ENCODE data around the gene BTG2.

Gene BTG2

GRCh38 chr1:203280061-203280460, 25.3 kb upstream of the BTG2 start:
- no peaks in the 10 kb centered on the region for H3K79me2 ChIP-seq (ENCODE audit: insufficient read depth, low read length)
- H3K9me2 ChIP-seq (ENCODE audit: low read depth, low read length), result no peaks in the 10 kb centered on the region
- H4K20me1 ChIP-seq (ENCODE audit: insufficient read depth, low read length), result no peaks in the 10 kb centered on the region
- no peaks in the 10 kb centered on the region for H3F3A ChIP-seq (ENCODE audit: insufficient read depth, low read length)
- H3K27ac ChIP-seq (ENCODE audit: low read depth, low read length, poor library complexity, severe bottlenecking), result peak overlapping the region; percentile 100
- no peaks in the 10 kb centered on the region for H3K27me3 ChIP-seq (ENCODE audit: insufficient read depth, low read length)
- H2AFZ ChIP-seq (ENCODE audit: low read length), result no peak overlapping the region
- H3K4me2 ChIP-seq (ENCODE audit: low read length), result no peak overlapping the region
- peaks cover 100% of the 10 kb centered on the region for H3K4me1 ChIP-seq (ENCODE audit: insufficient read depth, low read length, severe bottlenecking)
- no peaks in the 10 kb centered on the region for H3K9me3 ChIP-seq (ENCODE audit: low read length)
- no peak overlapping the region for H3K4me3 ChIP-seq (ENCODE audit: low read depth, low read length, poor library complexity, severe bottlenecking)
- TF ChIP-seq EZH2 (IDR thresholded peaks at IDR 0.05; ENCODE audit: borderline replicate concordance, low read length) (no peak), CTCF (IDR thresholded peaks at IDR 0.05; ENCODE audit: low read length) (no peak)
- H3K36me3 ChIP-seq (ENCODE audit: insufficient read depth, low read length), result no peaks in the 10 kb centered on the region
- no peak overlapping the region; the same call in 1 of the 2 replicates for H3K9ac ChIP-seq (ENCODE audit: low read length)

GRCh38 chr1:203281033-203281432, 24.3 kb upstream of the BTG2 start:
- H3F3A ChIP-seq (ENCODE audit: insufficient read depth, low read length), result no peaks in the 10 kb centered on the region
- H2AFZ ChIP-seq (ENCODE audit: low read length), result no peak overlapping the region
- no peaks in the 10 kb centered on the region for H3K27me3 ChIP-seq (ENCODE audit: insufficient read depth, low read length)
- no peaks in the 10 kb centered on the region for H3K79me2 ChIP-seq (ENCODE audit: insufficient read depth, low read length)
- TF ChIP-seq EZH2 (IDR thresholded peaks at IDR 0.05; ENCODE audit: borderline replicate concordance, low read length), result no peak
- no peak for TF ChIP-seq CTCF (IDR thresholded peaks at IDR 0.05; ENCODE audit: low read length)
- peak overlapping the region; percentile 100 for H3K27ac ChIP-seq (ENCODE audit: low read depth, low read length, poor library complexity, severe bottlenecking)
- no peaks in the 10 kb centered on the region for H3K36me3 ChIP-seq (ENCODE audit: insufficient read depth, low read length)
- no peak overlapping the region for H3K4me3 ChIP-seq (ENCODE audit: low read depth, low read length, poor library complexity, severe bottlenecking)
- no peaks in the 10 kb centered on the region for H4K20me1 ChIP-seq (ENCODE audit: insufficient read depth, low read length)
- peaks cover 99% of the 10 kb centered on the region for H3K4me1 ChIP-seq (ENCODE audit: insufficient read depth, low read length, severe bottlenecking)
- peak overlapping the region; percentile 33; the same call in 1 of the 2 replicates for H3K9ac ChIP-seq (ENCODE audit: low read length)
- H3K9me3 ChIP-seq (ENCODE audit: low read length), result no peaks in the 10 kb centered on the region
- no peaks in the 10 kb centered on the region for H3K9me2 ChIP-seq (ENCODE audit: low read depth, low read length)
- no peak overlapping the region; the same call in 1 of the 2 replicates for H3K4me2 ChIP-seq (ENCODE audit: low read length)

- H3F3A ChIP-seq (ENCODE audit: insufficient read depth, low read length), result no peaks in the 10 kb centered on the region
- no peaks in the 10 kb centered on the region for H4K20me1 ChIP-seq (ENCODE audit: insufficient read depth, low read length)
- H3K4me2 ChIP-seq (ENCODE audit: low read length), result peak overlapping the region; percentile 53
- H3K9me3 ChIP-seq (ENCODE audit: low read length), result no peaks in the 10 kb centered on the region
- no peaks in the 10 kb centered on the region for H3K27me3 ChIP-seq (ENCODE audit: insufficient read depth, low read length)
- H3K79me2 ChIP-seq (ENCODE audit: insufficient read depth, low read length), result no peaks in the 10 kb centered on the region
- peak overlapping the region; percentile 22 for H3K4me3 ChIP-seq (ENCODE audit: low read depth, low read length, poor library complexity, severe bottlenecking)
- H3K4me1 ChIP-seq (ENCODE audit: insufficient read depth, low read length, severe bottlenecking), result peaks cover 99% of the 10 kb centered on the region
- no peak for TF ChIP-seq CTCF (IDR thresholded peaks at IDR 0.05; ENCODE audit: low read length)
- no peak for TF ChIP-seq EZH2 (IDR thresholded peaks at IDR 0.05; ENCODE audit: borderline replicate concordance, low read length)
- no peaks in the 10 kb centered on the region for H3K36me3 ChIP-seq (ENCODE audit: insufficient read depth, low read length)
- no peak overlapping the region for H2AFZ ChIP-seq (ENCODE audit: low read length)
- no peaks in the 10 kb centered on the region for H3K9me2 ChIP-seq (ENCODE audit: low read depth, low read length)
- H3K9ac ChIP-seq (ENCODE audit: low read length), result peak overlapping the region; percentile 75
- peak overlapping the region; percentile 100 for H3K27ac ChIP-seq (ENCODE audit: low read depth, low read length, poor library complexity, severe bottlenecking)
These were observed 23.3 kb upstream of the BTG2 start for GRCh38 chr1:203281851-203282661.
